ENCODE measurements around the gene SPTLC2. TPM values are rescaled to one million over a fixed set of nuclear protein-coding genes. Genes with fewer than 3 reads are reported as not detected.

The SPTLC2 gene
- total and polyA plus RNA-seq, 10 donors, result 7.0 to 103 (median 69.5) TPM

DNA sequence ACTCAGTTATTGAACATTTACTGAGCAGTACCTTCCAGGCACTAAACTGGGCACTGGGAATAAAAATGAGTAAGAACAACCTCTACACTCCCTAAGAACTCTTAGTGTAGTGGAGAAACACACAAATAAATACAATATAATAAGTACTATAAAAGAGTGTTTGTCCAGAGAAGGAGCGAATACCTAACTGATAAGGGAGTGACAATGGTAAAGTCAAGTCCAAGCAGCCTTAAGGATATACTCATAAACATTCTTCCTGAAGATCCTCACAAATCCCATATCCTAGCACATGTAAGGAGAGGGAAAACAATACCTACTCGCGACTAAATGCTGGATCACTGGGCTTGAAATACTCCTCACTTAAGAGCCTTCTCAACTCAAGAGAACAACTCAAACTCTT, 32.8 kb downstream of the SPTLC2 start:
- Histone ChIP-seq H3K27me3 (replicated peaks in 1 of 7) (no peaks in the 10 kb centered on the region), H3K4me3 (no peak overlapping the region), H3K9me3 (no peaks in the 10 kb centered on the region), H3K4me1 (peaks cover 31 to 99% (median 77%) of the 10 kb centered on the region in 6 donors), H3K36me3 (peaks cover 0 to 7% (median 0%) of the 10 kb centered on the region in 6 donors), H3K27ac (peak overlapping the region in 4 of 8 donors; percentile 46 to 81 (median 70))
- intact Hi-C loops (cut with DNase I; ENCODE audit: low total_unique reads), result no loop called here
- DNase-seq, result no peak
- TF ChIP-seq POLR2A (IDR thresholded peaks at IDR 0.05) (no peak), POLR2AphosphoS5 (IDR thresholded peaks at IDR 0.05) (no peak)
- TF ChIP-seq, protein P1, sequence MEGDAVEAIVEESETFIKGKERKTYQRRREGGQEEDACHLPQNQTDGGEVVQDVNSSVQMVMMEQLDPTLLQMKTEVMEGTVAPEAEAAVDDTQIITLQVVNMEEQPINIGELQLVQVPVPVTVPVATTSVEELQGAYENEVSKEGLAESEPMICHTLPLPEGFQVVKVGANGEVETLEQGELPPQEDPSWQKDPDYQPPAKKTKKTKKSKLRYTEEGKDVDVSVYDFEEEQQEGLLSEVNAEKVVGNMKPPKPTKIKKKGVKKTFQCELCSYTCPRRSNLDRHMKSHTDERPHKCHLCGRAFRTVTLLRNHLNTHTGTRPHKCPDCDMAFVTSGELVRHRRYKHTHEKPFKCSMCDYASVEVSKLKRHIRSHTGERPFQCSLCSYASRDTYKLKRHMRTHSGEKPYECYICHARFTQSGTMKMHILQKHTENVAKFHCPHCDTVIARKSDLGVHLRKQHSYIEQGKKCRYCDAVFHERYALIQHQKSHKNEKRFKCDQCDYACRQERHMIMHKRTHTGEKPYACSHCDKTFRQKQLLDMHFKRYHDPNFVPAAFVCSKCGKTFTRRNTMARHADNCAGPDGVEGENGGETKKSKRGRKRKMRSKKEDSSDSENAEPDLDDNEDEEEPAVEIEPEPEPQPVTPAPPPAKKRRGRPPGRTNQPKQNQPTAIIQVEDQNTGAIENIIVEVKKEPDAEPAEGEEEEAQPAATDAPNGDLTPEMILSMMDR (IDR thresholded peaks at IDR 0.05 in 8 of 11, conservative IDR thresholded peaks at IDR 0.05 in 3 of 11), result no peak
- WGBS, 5 donors, result 87 to 98% (median 92%) methylated on average over 3 of the region's 3 CpGs

DNA sequence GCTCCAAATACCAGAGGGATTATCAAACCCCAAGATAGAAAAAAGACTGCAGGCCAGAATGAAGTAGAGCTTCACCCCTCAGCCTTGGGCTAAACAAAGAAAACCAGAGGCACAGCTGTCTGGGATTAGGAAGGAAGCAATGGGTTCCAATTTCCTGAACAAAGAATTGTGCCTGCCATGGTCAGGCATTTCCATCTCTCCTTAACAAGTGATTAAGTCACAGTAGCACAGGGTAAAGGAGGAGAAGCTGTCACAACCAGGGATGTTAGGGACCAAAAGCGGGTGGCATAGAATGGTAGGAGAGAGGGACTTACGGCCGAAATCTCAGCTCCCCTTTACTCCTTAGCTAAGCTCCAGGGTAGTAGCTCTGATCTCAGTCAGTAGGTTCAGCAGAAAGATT, 33.9 kb downstream of the SPTLC2 start:
- TF ChIP-seq POLR2A (IDR thresholded peaks at IDR 0.05), result no peak
- TF ChIP-seq POLR2AphosphoS5 (IDR thresholded peaks at IDR 0.05), result peak in 1 of 3 donors; percentile 52
- H3K4me1 ChIP-seq, result peaks cover 23 to 91% (median 66%) of the 10 kb centered on the region in 6 donors
- no peak for DNase-seq
- H3K27me3 ChIP-seq (replicated peaks in 1 of 7), result no peaks in the 10 kb centered on the region
- H3K27ac ChIP-seq, result peak overlapping the region in 7 of 8 donors; percentile 6 to 81 (median 71)
- no peaks in the 10 kb centered on the region for H3K9me3 ChIP-seq
- peaks cover 0 to 18% (median 2%) of the 10 kb centered on the region in 6 donors for H3K36me3 ChIP-seq
- H3K4me3 ChIP-seq, result no peak overlapping the region
- WGBS, 5 donors, result 64 to 84% (median 76%) methylated on average over 3 of the region's 3 CpGs
- intact Hi-C loops (cut with DNase I; ENCODE audit: low total_unique reads), result no loop called here

DNA sequence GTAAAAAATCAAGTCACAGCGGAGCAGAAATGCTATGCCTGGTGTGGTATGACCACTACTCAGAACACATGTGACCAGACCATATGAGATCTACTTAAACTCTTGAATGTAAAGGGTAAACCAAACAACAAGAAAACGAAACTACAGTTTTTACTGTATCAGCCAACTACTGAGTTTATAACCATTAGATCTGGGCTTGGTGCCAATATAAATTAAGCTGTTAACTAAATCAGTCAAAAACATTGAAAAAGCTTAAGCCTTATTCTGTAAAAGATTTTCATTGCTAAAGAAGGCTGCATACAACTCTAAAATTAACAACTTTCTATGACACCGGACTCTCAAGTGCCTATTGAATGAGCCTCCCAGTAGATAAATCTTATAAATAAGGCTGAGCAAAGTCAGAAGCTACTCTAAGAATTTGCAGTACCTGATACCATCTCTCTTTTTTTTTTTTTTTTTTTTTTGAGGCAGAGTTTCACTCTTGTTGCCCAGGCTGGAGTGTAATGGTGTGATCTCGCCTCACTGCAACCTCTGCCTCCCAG, 35.4 kb downstream of the SPTLC2 start:
- no peak for TF ChIP-seq POLR2A (IDR thresholded peaks at IDR 0.05)
- TF ChIP-seq POLR2AphosphoS5 (IDR thresholded peaks at IDR 0.05), result no peak
- TF ChIP-seq, protein P1 (IDR thresholded peaks at IDR 0.05 in 8 of 11, conservative IDR thresholded peaks at IDR 0.05 in 3 of 11), result no peak
- peak overlapping the region in 2 of 8 donors; percentile 22 to 23 for H3K4me3 ChIP-seq
- intact Hi-C loops (cut with DNase I; ENCODE audit: low total_unique reads), result no loop called here
- H3K9me3 ChIP-seq, result no peaks in the 10 kb centered on the region
- 19 to 32% (median 25%) methylated on average over 4 of the region's 4 CpGs for WGBS, 5 donors
- H3K4me1 ChIP-seq, result peaks cover 23 to 90% (median 60%) of the 10 kb centered on the region in 6 donors
- DNase-seq, result no peak
- H3K36me3 ChIP-seq, result peaks cover 0 to 29% (median 2%) of the 10 kb centered on the region in 6 donors
- no peaks in the 10 kb centered on the region for H3K27me3 ChIP-seq (replicated peaks in 1 of 7)
- peak overlapping the region; percentile 47 to 81 (median 68) for H3K27ac ChIP-seq

DNA sequence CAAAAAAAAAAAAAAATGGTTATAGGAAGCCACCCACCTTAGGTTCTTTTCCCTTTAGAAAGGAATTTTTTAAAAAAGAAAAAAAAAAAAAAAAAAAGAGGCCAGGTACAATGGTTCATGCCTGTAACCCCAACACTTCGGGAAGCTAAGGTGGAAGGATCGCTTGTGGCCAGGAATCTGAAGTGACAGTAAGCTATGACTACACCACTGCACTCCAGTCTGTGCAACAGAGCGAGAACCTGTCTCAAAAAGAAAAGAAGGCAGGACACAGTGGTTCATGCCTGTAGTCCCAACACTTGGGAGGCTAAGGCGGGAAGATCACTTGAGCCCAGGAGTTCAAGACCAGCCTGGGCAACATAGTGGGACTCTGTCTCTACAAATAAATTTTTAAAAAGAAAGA, 36.0 kb downstream of the SPTLC2 start:
- no peak for DNase-seq
- Histone ChIP-seq H3K4me1 (peaks cover 23 to 91% (median 57%) of the 10 kb centered on the region in 6 donors), H3K9me3 (no peaks in the 10 kb centered on the region), H3K27ac (peak overlapping the region; percentile 47 to 81 (median 68)), H3K4me3 (peak overlapping the region in 2 of 8 donors; percentile 22 to 23), H3K27me3 (replicated peaks in 1 of 7) (no peaks in the 10 kb centered on the region), H3K36me3 (peaks cover 0 to 35% (median 6%) of the 10 kb centered on the region in 6 donors)
- TF ChIP-seq, protein P1 (IDR thresholded peaks at IDR 0.05 in 8 of 11, conservative IDR thresholded peaks at IDR 0.05 in 3 of 11), result no peak
- TF ChIP-seq POLR2A (IDR thresholded peaks at IDR 0.05) (no peak), POLR2AphosphoS5 (IDR thresholded peaks at IDR 0.05) (no peak)
- intact Hi-C loops (cut with DNase I; ENCODE audit: low total_unique reads), result no loop called here
- 78 to 90% (median 85%) methylated on average over 4 of the region's 4 CpGs for WGBS, 5 donors

All from spleen (tissue), 11 donors.